Stomach (tissue), 9 donors: ENCODE results near the gene LILRA1. TPM values are rescaled to one million over a fixed set of nuclear protein-coding genes. Genes with fewer than 3 reads are reported as not detected.

ENCODE experiments used
- DNase-seq, 2 donors: peaks; one replicate each; pipeline versions ENCODE4 v3.0.0 to v3.0.0-alpha.2; 2013 to 2019
- H3K27ac ChIP-seq, 5 donors: fragments of 200-600 bp in 4 of 5; sonication (generic) in 4 of 5; one replicate each; pipeline ENCODE4 v1.5.1; 2013 to 2019; ENCODE audit warnings: mild to moderate bottlenecking in 1 of 5, moderate library complexity in 1 of 5
- H3K27me3 ChIP-seq, 3 donors: fragments of 200-600 bp; sonication (generic); one replicate each; pipeline ENCODE4 v1.5.1; 2017 to 2019; ENCODE audit warnings: mixed run types in 1 of 3
- H3K36me3 ChIP-seq, 4 donors: fragments of 200-600 bp; sonication (generic); 1 replicate in 3 of 4; 2 replicates in 1 of 4; pipeline ENCODE4 v1.5.1; 2016 to 2019
- H3K4me1 ChIP-seq, 4 donors: fragments of 200-600 bp; sonication (generic); one replicate each; pipeline ENCODE4 v1.5.1; 2016 to 2019
- H3K4me3 ChIP-seq, 4 donors: fragments of 200-600 bp; sonication (generic) in 3 of 4; one replicate each; pipeline ENCODE4 v1.5.1; 2016 to 2019; ENCODE audit warnings: mild to moderate bottlenecking in 1 of 4
- H3K9me3 ChIP-seq, 4 donors: fragments of 200-600 bp; sonication (generic); one replicate each; pipeline ENCODE4 v1.5.1; 2016 to 2019
- CTCF ChIP-seq, 7 experiments: fragments of 450-650 bp in 4 of 7; fragments of 200-600 bp in 3 of 7; sonication (generic) in 3 of 7; IDR thresholded peaks; one replicate each; pipeline ENCODE4 v1.5.1; 2016 to 2019; ENCODE audit warnings: antibody characterized with exemption in 7 of 7, control low read depth in 2 of 7, mild to moderate bottlenecking in 1 of 7
- EP300 ChIP-seq: sonication (generic); formaldehyde crosslinking; IDR thresholded peaks from one replicate; pipeline ENCODE4 v1.6.1; 2017; ENCODE audit warnings: antibody characterized with exemption
- POLR2A ChIP-seq, 4 donors: fragments of 450-650 bp; IDR thresholded peaks; one replicate each; pipeline ENCODE4 v1.6.1; 2016; ENCODE audit warnings: antibody characterized with exemption in 4 of 4, control low read depth in 2 of 4, mild to moderate bottlenecking in 1 of 4, moderate library complexity in 1 of 4
- POLR2AphosphoS5 ChIP-seq, 3 donors: sonication (generic); formaldehyde crosslinking; IDR thresholded peaks; one replicate each; pipeline ENCODE4 v1.6.1; 2016; ENCODE audit warnings: antibody characterized with exemption in 3 of 3
- WGBS, 5 donors: extraction: QIAGEN DNeasy Blood & Tissue Kit in 3 of 5; methylation state at CpG; one replicate each; pipeline versions ENCODE4 v1.1.5 to v1.1.7; 2013 to 2018; 5-methylcytosine and 5-hydroxymethylcytosine counted together
- intact Hi-C: fragments of 100-400 bp; cut with DNase I; formaldehyde crosslinking; loops from one replicate; pipeline ENCODE4 v1.15.1; 2023; ENCODE audit warnings: low total_unique reads
- polyA plus RNA-seq, 3 donors: library from polyadenylated mRNA; stranded (reverse); fragments of 200-250 nt; gene quantifications; one replicate each; pipeline ENCODE4 v1.2.3, GENCODE V29; 2013
- total RNA-seq, 5 donors: library from RNA; depleted of rRNA; stranded (reverse); fragments of >200 nt; gene quantifications; one replicate each; pipeline versions ENCODE4 v1.1.0 to v1.2.3, GENCODE V29; 2014 to 2016
- donor health status: healthy with polysubstance abuse.
- donor health status: Bipolar disorder and iron deficiency.
- donor health status: healthy.

Gene LILRA1
- total and polyA plus RNA-seq, 8 donors, result 0.25 to 0.62 (median 0.31) TPM; not detected in 5

- WGBS, 5 donors, result 85 to 90% (median 89%) methylated on average over 26 of the region's 26 CpGs
- intact Hi-C loops, result no loop called here
- H3K4me3 ChIP-seq, result no peak overlapping the region
- H3K4me1 ChIP-seq, result no peaks in the 10 kb centered on the region
- TF ChIP-seq CTCF (IDR thresholded peaks at IDR 0.05) (no peak), POLR2A (IDR thresholded peaks at IDR 0.05) (no peak), EP300 (no peak), POLR2AphosphoS5 (IDR thresholded peaks at IDR 0.05) (no peak)
- no peak overlapping the region for H3K27ac ChIP-seq
- H3K36me3 ChIP-seq, result no peaks in the 10 kb centered on the region
- peak in 1 of 2 donors; percentile 23 for DNase-seq
- peaks cover 6 to 31% (median 13%) of the 10 kb centered on the region in 4 donors for H3K9me3 ChIP-seq
- H3K27me3 ChIP-seq, result peaks cover 0 to 15% (median 0%) of the 10 kb centered on the region in 3 donors
Measured at GRCh38 chr19:54609356-54609791, 15.9 kb downstream of the LILRA1 start.

- H3K9me3 ChIP-seq, result peaks cover 0 to 33% (median 8%) of the 10 kb centered on the region in 4 donors
- DNase-seq, result no peak
- no peaks in the 10 kb centered on the region for H3K4me1 ChIP-seq
- intact Hi-C loops, result no loop called here
- no peak overlapping the region for H3K4me3 ChIP-seq
- WGBS, 5 donors, result 73 to 100% (median 91%) methylated on average over 1 of the region's 1 CpG
- no peak overlapping the region for H3K27ac ChIP-seq
- H3K27me3 ChIP-seq, result peaks cover 0 to 9% (median 0%) of the 10 kb centered on the region in 3 donors
- no peak for TF ChIP-seq POLR2AphosphoS5 (IDR thresholded peaks at IDR 0.05)
- no peak for TF ChIP-seq EP300
- no peak for TF ChIP-seq CTCF (IDR thresholded peaks at IDR 0.05)
- no peak for TF ChIP-seq POLR2A (IDR thresholded peaks at IDR 0.05)
- no peaks in the 10 kb centered on the region for H3K36me3 ChIP-seq
Measured at GRCh38 chr19:54612428-54612827, 19.0 kb downstream of the LILRA1 start.

GRCh38 chr19:54614726-54615125 lies 21.3 kb downstream of the LILRA1 start:
- H3K9me3 ChIP-seq, result peaks cover 0 to 17% (median 6%) of the 10 kb centered on the region in 4 donors
- H3K4me1 ChIP-seq, result no peaks in the 10 kb centered on the region
- H3K27me3 ChIP-seq, result no peaks in the 10 kb centered on the region
- WGBS, 5 donors, result 74 to 96% (median 91%) methylated on average over 1 of the region's 1 CpG
- H3K4me3 ChIP-seq, result no peak overlapping the region
- H3K36me3 ChIP-seq, result no peaks in the 10 kb centered on the region
- no peak for DNase-seq
- intact Hi-C loops, result no loop called here
- TF ChIP-seq POLR2A (IDR thresholded peaks at IDR 0.05) (no peak), EP300 (no peak)
- H3K27ac ChIP-seq, result no peak overlapping the region

- WGBS, 5 donors, result 56 to 67% (median 62%) methylated on average over 3 of the region's 3 CpGs
- Histone ChIP-seq H3K27me3 (peaks cover 0 to 6% (median 0%) of the 10 kb centered on the region in 3 donors), H3K27ac (peak overlapping the region in 1 of 5 donors; percentile 47), H3K36me3 (no peaks in the 10 kb centered on the region), H3K4me1 (no peaks in the 10 kb centered on the region), H3K4me3 (no peak overlapping the region), H3K9me3 (peaks cover 0 to 14% (median 4%) of the 10 kb centered on the region in 4 donors)
- intact Hi-C loops, result no loop called here
- DNase-seq, result no peak
- no peak for TF ChIP-seq POLR2AphosphoS5 (IDR thresholded peaks at IDR 0.05)
- TF ChIP-seq EP300, result no peak
- TF ChIP-seq CTCF (IDR thresholded peaks at IDR 0.05), result no peak
- TF ChIP-seq POLR2A (IDR thresholded peaks at IDR 0.05), result no peak
Measured at GRCh38 chr19:54616057-54616456, 22.6 kb downstream of the LILRA1 start.

GRCh38 chr19:54616821-54617560 lies 23.6 kb downstream of the LILRA1 start:
- Histone ChIP-seq H3K36me3 (no peaks in the 10 kb centered on the region), H3K27me3 (peaks cover 0 to 6% (median 0%) of the 10 kb centered on the region in 3 donors), H3K4me1 (no peaks in the 10 kb centered on the region), H3K4me3 (no peak overlapping the region), H3K9me3 (peaks cover 0 to 14% (median 4%) of the 10 kb centered on the region in 4 donors), H3K27ac (peak overlapping the region in 2 of 5 donors; percentile 34 to 47)
- DNase-seq, result no peak
- 49 to 75% (median 58%) methylated on average over 5 of the region's 5 CpGs for WGBS, 5 donors
- TF ChIP-seq POLR2AphosphoS5 (IDR thresholded peaks at IDR 0.05), result no peak
- TF ChIP-seq EP300, result no peak
- no peak for TF ChIP-seq CTCF (IDR thresholded peaks at IDR 0.05)
- intact Hi-C loops, result no loop called here
